ENCODE data around the gene BCL2L2. TPM values are rescaled to one million over a fixed set of nuclear protein-coding genes. Genes with fewer than 3 reads are reported as not detected.
A peak's percentile ranks its signal among the peaks of the same experiment; 100 is the strongest.

BCL2L2 gene
- total and polyA plus RNA-seq, 10 of the 15 experiments (the other 5 are each of a cell fraction or from before 2014, with no cell fraction given) = 1.4 to 14.7 (median 7.1) TPM

GRCh38 chr14:23299211-23299957 is 7.2 kb upstream of the BCL2L2 start:
- no peak for ATAC-seq
- Histone ChIP-seq H3K9me3 (replicated peaks; ENCODE audit: control insufficient read depth, insufficient read depth, low read length) (no peaks in the 10 kb centered on the region), H3K4me2 (ENCODE audit: control insufficient read depth, insufficient read depth) (peak overlapping the region; percentile 17), H3K27ac (ENCODE audit: control insufficient read depth, insufficient read depth) (no peak overlapping the region), H3K79me2 (ENCODE audit: control insufficient read depth, insufficient read depth, low read length) (peaks cover 7% of the 10 kb centered on the region), H3K27me3 (replicated peaks in 1 of 2; ENCODE audit: control insufficient read depth in 2 of 2, insufficient read depth in 2 of 2, low read length in 1 of 2) (no peaks in the 10 kb centered on the region), H3K4me1 (ENCODE audit: control insufficient read depth, insufficient read depth, low read length) (peaks cover 8% of the 10 kb centered on the region), H3K9ac (ENCODE audit: control insufficient read depth, insufficient read depth, low read length) (no peak overlapping the region), H3K36me3 (ENCODE audit: control insufficient read depth in 2 of 2, insufficient read depth in 2 of 2, low read length in 1 of 2) (no peaks in the 10 kb centered on the region), H3K4me3 (no peak overlapping the region), H4K20me1 (ENCODE audit: control insufficient read depth, insufficient read depth) (no peaks in the 10 kb centered on the region), H2AFZ (ENCODE audit: control insufficient read depth, low read depth, low read length) (no peak overlapping the region)
- peak; percentile 59 for FAIRE-seq
- DNase-seq (ENCODE audit: low read depth, low spot score) = no peak
- no TSS peak for BruUV-seq (replicated peaks)
- SMC1A ChIA-PET (ENCODE audit: uncharacterized antibody, unreplicated experiment) = interaction anchor here (0.7 to 7.1 kb wide), 4 partner anchors 13 to 268 kb away, joined by 3 to 34 read pairs (median 6); partner anchors contain the start of genes AP1G2 and HOMEZ
- 83% methylated on average over 2 of the region's 2 CpGs for WGBS (ENCODE audit: insufficient coverage, insufficient replicate concordance, low lambda C conversion rate, missing lambda C conversion rate)
- in situ Hi-C loops (cut with MboI) = no loop called here
- CTCF ChIA-PET = interaction anchor here (0.6 to 5.8 kb wide), 11 partner anchors 10 to 261 kb away, joined by 3 to 77 read pairs (median 6); partner anchors contain the start of gene PABPN1
- intact Hi-C loops (cut with micrococcal nuclease; ENCODE audit: unreplicated experiment) = no loop called here
- POLR2A ChIA-PET = interaction anchor here (0.6 to 5.7 kb wide), 2 partner anchors 22 to 198 kb away, joined by 3 to 98 read pairs; partner anchors contain the start of gene PABPN1
- RAD21 ChIA-PET (ENCODE audit: unreplicated experiment) = interaction anchor here (0.6 to 4.0 kb wide), 5 partner anchors 13 to 256 kb away, joined by 3 to 21 read pairs (median 4); partner anchors contain the start of genes HOMEZ and PABPN1
- TF ChIP-seq E2F8 (IDR thresholded peaks at IDR 0.05; ENCODE audit: low read depth, partially characterized antibody) = no peak
- peak; percentile 43; the same call in 1 of the 2 replicates for TF ChIP-seq SMC3 (IDR thresholded peaks at IDR 0.05; ENCODE audit: borderline replicate concordance, low read length)
- TF ChIP-seq FOXM1 (IDR thresholded peaks at IDR 0.05; ENCODE audit: low read depth, low read length) = no peak
- no peak for TF ChIP-seq ELK1 (IDR thresholded peaks at IDR 0.05; ENCODE audit: low read depth, low read length)
- TF ChIP-seq RUNX3 (IDR thresholded peaks at IDR 0.05; ENCODE audit: low read length) = peak; percentile 10; the same call in 1 of the 2 replicates
- TF ChIP-seq RBBP5 (conservative IDR thresholded peaks at IDR 0.05) = no peak
- 0 out of 2 replicates have a peak, but pooled peaks have one; percentile 18 for TF ChIP-seq NBN (IDR thresholded peaks at IDR 0.05)
- no peak for TF ChIP-seq NR2C2 (IDR thresholded peaks at IDR 0.05; ENCODE audit: borderline replicate concordance, control insufficient read depth, insufficient read length, low read depth)
- TF ChIP-seq CTCF (IDR thresholded peaks at IDR 0.05 in 2 of 3, conservative IDR thresholded peaks at IDR 0.05 in 1 of 3; ENCODE audit: control insufficient read depth in 2 of 3, extremely low read depth in 1 of 3, insufficient read depth in 1 of 3, low read depth in 3 of 3, low read length in 3 of 3) = peak in 2 of 3 experiments; percentile 30 to 47; a peak in 3 of 6 replicates
- no peak for TF ChIP-seq CHD2 (IDR thresholded peaks at IDR 0.05; ENCODE audit: borderline replicate concordance, low read depth, low read length)
- no peak for TF ChIP-seq YBX1 (IDR thresholded peaks at IDR 0.05)
- peak; percentile 53 for TF ChIP-seq RAD21 (IDR thresholded peaks at IDR 0.05; ENCODE audit: insufficient read depth, low read depth, low read length)
- TF ChIP-seq ZNF384 (IDR thresholded peaks at IDR 0.05; ENCODE audit: borderline replicate concordance, low read depth, low read length) = peak; percentile 87

Measured in GM12878 (cell line).